HG02943 (cell line): Measurements from ENCODE around the gene LRWD1.
"Not testable (repeated sequence)": the region's sequence is repeated elsewhere in the genome, so short reads cannot be mapped to it uniquely, and the experiment has no call there.

Source experiments
- ATAC-seq: cut with Tn5 transposase; IDR thresholded peaks from one replicate; pipeline ENCODE4 v1.9.1; 2021; ENCODE audit warnings: mild to moderate bottlenecking, low read depth, moderate library complexity; ENCODE audit not compliant: unreplicated experiment

LRWD1 gene

GRCh38 chr7:102493220-102493935 lies 28.6 kb downstream of the LRWD1 start:
- ATAC-seq = peak; percentile 48

DNA sequence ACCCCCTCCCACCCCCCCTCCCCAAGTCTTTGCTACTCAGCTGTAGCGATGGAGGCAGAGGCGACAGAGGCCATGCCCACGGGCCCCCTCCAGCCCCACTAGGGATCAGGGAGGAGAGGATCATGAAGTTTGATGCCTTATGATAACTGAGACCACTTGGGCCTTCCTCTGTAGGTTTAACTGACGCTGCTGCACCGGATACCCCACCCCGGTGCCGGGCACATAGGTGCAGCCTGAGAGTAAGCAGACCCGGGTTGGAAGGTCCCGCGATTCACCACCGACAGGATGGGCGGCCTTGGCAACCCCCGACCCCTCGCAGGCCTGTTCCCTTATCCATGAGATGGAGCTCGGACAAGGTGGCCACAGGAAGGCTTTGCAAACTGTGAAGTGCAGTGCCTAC lies 29.2 kb downstream of the LRWD1 start:
- ATAC-seq = peak; percentile 5

- peak; percentile 43 for ATAC-seq
These were observed 29.8 kb downstream of the LRWD1 start for GRCh38 chr7:102494473-102495149.

DNA sequence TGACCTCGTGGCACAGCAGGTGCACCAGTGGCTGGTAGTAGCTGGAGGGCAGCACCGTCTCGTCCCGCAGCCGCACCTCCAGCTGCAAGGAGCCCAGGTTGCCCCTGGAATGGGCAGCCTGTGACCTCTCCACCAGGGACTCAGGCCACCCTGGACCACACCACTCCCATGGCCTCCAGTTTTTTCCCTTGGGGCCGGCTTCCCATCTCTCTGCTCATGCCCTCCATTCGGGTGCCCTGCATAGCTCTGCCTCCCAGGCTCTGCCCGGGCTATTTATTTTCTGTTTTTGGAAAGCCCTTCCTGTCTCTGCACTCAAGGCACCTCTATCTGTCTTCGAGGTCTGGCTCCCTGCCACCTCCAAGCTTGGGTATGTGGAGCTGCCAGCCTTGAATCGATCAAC lies 32.1 kb downstream of the LRWD1 start:
- not testable (repeated sequence) for ATAC-seq

- ATAC-seq = not testable (repeated sequence)
These were observed 32.5 kb downstream of the LRWD1 start for GRCh38 chr7:102497308-102497707.

GRCh38 chr7:102498321-102498720 lies 33.5 kb downstream of the LRWD1 start:
- not testable (repeated sequence) for ATAC-seq

- not testable (repeated sequence) for ATAC-seq
These were observed 38.4 kb downstream of the LRWD1 start for GRCh38 chr7:102503141-102503540.

- ATAC-seq = not testable (repeated sequence)
These were observed 40.8 kb downstream of the LRWD1 start for GRCh38 chr7:102505298-102506185.

DNA sequence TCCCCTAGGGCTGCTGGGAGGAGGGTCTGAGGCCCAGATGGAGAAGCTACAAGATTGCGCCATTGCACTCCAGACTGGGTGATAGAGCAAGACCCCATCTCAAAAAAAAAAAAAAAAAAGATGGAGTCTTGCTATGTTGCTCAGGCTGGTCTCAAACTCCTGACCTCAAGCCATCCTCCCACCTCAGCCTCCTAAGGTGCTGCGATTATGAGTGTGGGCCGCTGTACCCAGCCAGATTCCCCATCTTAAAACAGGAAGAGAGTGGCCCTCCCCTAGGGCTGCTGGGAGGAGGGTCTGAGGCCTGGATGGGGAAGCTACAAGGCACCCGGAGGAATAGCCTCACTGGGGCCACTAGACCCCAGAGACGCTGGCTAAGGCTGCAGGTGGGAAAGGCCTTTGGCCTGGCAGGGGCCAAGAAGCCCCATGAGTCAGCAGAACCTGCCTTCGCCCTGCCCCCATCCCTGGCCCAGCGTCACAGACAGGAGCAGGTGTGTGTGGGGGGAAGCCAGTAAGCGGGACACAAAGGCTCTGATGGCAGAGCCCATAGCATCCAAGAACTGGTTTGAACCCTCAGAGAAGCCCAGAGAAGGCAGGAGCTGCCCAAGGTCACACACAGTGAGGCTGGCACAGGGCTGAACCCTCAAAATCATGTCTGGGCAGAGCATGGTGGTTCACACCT lies 42.8 kb downstream of the LRWD1 start:
- not testable (repeated sequence) for ATAC-seq

GRCh38 chr7:102510575-102510974 lies 45.8 kb downstream of the LRWD1 start:
- not testable (repeated sequence) for ATAC-seq

GRCh38 chr7:102511860-102512522 lies 47.2 kb downstream of the LRWD1 start:
- peak; percentile 30 for ATAC-seq

DNA sequence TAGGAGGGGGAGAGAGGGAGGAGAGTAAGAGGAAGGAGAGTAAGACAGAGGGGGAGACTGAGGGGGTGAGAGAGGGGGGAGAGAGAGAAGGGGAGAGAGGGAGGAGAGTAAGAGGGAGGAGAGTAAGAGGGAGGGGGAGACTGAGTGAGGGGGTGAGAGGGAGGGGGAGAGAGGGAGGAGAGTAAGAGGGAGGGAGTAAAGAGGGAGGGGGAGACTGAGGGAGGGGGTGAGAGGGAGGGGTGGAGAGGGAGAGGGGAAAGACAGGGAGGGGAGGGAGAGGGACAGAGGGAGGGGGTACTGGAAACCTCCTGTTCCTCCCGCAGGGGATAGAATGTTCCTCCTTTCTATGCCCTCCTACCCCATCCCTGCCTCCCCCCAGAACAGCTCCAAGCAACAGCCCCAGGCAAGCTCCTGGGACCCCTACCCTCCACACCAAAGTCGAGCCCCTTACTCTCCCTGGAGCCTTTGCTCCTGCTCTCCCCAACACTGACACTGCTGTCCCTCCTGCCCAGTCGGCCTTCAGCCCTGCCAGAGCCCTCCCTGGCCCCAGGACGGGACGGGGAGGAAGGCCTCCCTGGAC lies 47.9 kb downstream of the LRWD1 start:
- ATAC-seq = not testable (repeated sequence)

DNA sequence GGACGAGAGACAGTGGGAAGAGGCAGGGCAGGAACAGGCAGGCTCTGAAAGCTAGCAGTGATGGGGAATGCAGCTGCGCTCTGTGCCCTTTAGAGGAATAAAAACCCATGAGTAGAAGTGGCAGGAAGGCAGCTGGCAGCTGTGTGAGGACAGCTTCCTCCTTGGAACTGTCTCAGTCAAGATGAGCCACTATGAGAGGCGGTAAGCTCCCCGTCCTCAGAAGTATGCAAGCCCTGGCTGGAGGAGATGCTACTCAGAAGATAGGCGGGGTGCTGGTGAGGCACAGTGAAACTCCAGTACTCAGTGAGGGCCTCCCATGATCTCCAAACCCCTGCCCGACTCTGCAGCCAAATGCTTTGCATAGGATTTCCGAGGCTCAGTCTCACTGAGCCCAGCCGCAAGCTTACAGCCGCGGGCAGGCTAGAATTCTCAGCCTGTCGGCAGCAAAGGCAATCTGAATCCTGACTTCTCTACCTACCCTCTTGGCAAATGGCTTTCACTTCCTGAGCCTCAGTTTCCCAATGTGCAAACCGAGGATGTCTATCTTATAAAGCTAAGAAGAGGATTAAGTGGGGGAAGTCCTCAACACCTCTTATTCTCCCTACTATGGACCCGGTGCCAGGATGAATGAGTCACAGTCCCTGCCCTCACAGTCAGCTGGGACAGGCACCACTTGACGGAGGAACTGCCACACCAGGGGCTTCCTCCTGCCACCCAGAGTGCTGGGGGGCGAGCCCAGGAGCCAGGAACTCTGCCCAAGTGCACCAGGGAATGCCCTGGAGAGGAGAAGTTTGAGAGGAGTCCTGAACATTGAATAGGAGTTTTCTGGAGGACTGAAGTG lies 50.3 kb downstream of the LRWD1 start:
- peak; percentile 60 for ATAC-seq

DNA sequence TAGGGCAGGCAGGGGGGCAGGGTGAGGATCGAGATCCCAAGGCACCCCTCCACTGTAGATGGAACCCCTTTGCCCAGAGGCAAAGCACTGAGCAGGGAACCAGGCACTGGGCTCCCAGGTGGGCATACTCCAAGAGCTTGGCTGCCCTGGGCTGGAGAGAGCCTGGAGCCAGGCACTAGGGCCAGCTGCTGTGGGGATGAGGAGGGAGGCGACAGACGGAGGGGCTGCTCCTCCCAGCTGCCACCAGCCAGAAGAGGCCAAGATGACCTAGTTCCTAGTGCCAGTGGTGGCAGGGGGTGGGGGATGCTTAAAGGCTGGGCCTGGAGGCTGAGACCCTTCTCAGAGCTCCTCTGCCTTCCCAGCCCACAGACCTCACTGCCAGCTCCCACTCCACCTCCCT lies 51.1 kb downstream of the LRWD1 start:
- not testable (repeated sequence) for ATAC-seq

DNA sequence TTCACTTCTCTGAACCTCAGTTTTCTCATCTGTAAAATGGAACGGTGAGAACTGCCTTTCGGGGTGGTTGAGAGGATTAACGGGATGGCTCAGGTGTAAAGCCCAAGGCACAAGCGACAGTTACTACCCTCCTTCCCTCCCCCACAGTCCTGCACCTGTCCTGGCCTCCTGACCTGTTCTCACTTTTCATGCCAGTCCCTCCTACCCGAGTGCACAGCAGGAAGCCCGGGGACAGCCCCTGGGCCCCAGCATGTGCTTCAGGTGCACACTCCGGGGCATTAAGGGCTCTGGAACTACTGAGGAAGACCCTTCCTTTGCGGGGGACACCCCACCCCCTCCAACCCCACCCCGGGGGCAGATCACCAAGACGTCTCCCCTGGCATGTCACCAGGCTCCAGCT lies 52.2 kb downstream of the LRWD1 start:
- ATAC-seq = not testable (repeated sequence)

- peak; percentile 43 for ATAC-seq
These were observed 52.9 kb downstream of the LRWD1 start, which contains the start of gene RASA4B for GRCh38 chr7:102517550-102518147. RASA4B (minus strand) TSS chr7:102517777; CDS start chr7:102517710, 67 bp downstream.

DNA sequence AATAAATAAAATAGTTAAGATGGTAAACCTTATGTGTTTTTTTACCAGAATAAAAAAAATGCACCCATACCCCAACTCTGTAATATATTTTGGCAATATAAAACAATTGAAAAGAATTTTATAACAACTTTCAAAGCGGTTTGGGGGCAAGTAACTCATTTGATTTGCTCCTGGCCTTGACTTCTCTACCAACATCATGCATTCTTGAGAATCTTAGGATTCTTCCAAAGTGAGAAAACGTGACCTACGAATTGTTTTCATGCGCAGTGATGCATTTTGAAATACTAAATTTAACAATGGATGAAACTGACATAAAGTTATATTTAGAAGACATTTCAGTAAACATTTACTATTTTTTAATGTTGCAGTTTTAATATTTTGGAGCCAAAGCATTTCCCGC lies 56.0 kb downstream of the LRWD1 start:
- not testable (repeated sequence) for ATAC-seq
